ENCODE results near the gene HSPA6. TPM values are rescaled to one million over a fixed set of nuclear protein-coding genes. Genes with fewer than 3 reads are reported as not detected.
"Not testable (repeated sequence)": the region's sequence is repeated elsewhere in the genome, so short reads cannot be mapped to it uniquely, and the experiment has no call there.

Gene HSPA6
- total RNA-seq, 1 donor from 2014 or later: 0.98 TPM

DNA sequence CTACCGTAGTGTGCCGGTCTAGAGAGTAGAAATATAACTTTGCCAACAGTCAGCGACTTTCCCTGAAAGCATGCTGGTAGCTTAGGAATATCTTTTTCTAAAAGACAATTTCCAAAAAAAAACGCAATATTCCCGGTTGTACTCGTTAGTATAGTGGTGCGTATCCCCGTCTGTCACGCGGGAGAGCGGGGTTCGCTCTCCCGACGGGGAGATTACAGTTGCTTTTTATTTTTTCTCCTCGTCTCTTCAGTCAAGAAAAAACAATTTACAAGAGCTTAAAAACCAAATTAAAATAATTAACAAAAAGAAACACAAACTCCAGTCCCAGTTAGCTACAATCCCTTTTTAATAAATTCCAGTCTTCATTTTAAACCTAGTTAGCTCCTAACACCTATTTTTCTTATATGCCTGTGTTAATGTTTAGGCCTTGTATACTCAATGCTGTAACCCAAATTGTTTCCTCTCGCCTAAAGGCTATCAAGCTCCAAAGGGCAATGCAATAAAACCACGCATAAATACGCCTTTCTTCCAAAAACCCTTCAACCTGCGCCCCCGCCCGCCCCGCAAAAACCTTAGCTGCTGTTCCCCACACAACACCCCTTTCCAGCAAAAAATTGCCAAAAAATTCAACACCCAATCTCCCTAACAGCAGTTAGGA lies 7.8 kb downstream of the HSPA6 start:
- Histone ChIP-seq H3K27ac (peak overlapping the region; percentile 76), H3K4me3 (peak overlapping the region in 1 of 2 donors; percentile 20), H3K9me3 (no peaks in the 10 kb centered on the region), H3K4me1 (peaks cover 7% of the 10 kb centered on the region), H3K36me3 (no peaks in the 10 kb centered on the region), H3K27me3 (no peaks in the 10 kb centered on the region)
- DNase-seq (ENCODE audit: extremely low spot score in 2 of 2): no peak
- intact Hi-C loops (cut with DNase I): no loop called here
- TF ChIP-seq, protein P1, sequence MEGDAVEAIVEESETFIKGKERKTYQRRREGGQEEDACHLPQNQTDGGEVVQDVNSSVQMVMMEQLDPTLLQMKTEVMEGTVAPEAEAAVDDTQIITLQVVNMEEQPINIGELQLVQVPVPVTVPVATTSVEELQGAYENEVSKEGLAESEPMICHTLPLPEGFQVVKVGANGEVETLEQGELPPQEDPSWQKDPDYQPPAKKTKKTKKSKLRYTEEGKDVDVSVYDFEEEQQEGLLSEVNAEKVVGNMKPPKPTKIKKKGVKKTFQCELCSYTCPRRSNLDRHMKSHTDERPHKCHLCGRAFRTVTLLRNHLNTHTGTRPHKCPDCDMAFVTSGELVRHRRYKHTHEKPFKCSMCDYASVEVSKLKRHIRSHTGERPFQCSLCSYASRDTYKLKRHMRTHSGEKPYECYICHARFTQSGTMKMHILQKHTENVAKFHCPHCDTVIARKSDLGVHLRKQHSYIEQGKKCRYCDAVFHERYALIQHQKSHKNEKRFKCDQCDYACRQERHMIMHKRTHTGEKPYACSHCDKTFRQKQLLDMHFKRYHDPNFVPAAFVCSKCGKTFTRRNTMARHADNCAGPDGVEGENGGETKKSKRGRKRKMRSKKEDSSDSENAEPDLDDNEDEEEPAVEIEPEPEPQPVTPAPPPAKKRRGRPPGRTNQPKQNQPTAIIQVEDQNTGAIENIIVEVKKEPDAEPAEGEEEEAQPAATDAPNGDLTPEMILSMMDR (IDR thresholded peaks at IDR 0.05): no peak
- TF ChIP-seq POLR2AphosphoS5 (IDR thresholded peaks at IDR 0.05; ENCODE audit: insufficient read depth in 1 of 2, low read depth in 1 of 2): no peak
- TF ChIP-seq POLR2A (IDR thresholded peaks at IDR 0.05): no peak

DNA sequence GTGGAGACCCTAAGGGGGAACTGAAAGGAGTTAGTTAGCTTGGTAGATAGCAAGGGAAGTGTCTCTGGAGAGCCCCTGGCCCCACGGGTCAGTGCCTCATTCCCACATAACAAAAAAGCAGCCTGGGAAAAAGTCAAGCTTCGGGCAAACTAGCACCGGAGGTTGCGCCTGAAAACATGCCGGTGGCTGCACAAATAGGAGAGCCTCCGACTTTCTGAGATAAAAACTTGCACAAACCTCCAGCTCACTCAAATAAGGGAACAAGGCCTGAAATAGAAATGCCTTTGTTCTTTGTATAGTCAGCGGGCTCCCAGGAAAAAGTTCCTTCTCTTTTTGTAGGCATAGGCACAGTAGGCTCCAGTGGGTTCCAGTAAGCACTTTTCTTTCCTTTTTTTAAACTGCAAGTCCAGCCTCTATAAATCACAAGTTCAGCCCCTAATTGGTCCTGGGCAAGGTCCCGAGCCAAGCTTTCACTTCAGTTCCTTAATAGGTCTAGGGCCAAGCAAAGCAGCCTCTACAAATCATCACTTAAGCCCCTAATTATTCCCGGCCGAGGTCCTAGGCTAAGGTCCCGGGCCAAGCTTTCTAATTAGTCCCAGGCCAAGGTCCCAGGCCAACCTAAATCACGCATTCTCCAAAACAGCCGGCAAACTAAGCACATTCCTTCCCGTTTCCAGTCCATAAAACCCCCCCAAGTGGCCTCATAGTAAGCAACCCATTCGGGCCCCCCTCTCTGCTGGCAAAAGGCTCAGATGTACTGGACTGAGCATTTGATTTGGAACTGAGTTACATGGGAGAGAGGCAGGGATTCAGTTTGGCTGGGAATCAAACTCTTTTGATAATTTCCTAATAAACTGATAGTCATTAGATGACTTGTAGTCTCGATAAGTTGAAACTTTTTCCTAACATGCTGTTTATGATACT lies 8.6 kb downstream of the HSPA6 start:
- H3K9me3 ChIP-seq; H3K27me3 ChIP-seq; H3K4me1 ChIP-seq; H3K36me3 ChIP-seq; intact Hi-C loops (cut with DNase I); DNase-seq (ENCODE audit: extremely low spot score in 2 of 2): not testable (repeated sequence)
- Histone ChIP-seq H3K27ac (peak overlapping the region; percentile 76), H3K4me3 (peak overlapping the region in 1 of 2 donors; percentile 20)

DNA sequence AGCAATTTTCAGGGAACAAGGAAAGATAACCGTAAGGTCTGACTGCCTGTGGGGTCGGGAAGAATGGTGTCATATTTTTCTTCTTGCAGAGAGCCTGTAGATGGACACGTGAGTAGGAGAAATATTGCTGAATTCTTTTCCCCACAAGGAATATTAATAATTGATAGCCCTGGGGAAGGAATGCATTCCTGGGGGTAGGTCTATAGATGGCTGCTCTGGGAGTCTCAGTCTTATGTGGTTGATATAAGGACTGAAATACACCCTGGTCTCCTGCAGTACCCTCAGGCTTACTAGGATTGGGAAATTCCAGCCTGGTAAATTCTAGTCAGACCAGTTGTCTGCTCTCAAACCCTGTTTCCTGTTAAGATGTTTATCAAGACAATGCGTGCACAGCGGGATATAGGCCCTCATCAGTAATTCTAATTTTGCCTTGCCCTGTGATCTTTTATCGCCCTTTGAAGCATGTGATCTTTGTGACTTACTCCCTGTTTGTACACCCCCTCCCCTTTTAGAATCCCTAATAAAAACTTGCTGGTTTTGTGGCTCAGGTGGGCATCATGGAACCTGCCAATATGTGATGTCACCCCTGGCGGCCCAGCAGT lies 12.8 kb downstream of the HSPA6 start:
- H3K27me3 ChIP-seq; H3K27ac ChIP-seq; DNase-seq (ENCODE audit: extremely low spot score in 2 of 2); H3K4me3 ChIP-seq; H3K36me3 ChIP-seq; H3K4me1 ChIP-seq; H3K9me3 ChIP-seq; intact Hi-C loops (cut with DNase I): not testable (repeated sequence)

DNA sequence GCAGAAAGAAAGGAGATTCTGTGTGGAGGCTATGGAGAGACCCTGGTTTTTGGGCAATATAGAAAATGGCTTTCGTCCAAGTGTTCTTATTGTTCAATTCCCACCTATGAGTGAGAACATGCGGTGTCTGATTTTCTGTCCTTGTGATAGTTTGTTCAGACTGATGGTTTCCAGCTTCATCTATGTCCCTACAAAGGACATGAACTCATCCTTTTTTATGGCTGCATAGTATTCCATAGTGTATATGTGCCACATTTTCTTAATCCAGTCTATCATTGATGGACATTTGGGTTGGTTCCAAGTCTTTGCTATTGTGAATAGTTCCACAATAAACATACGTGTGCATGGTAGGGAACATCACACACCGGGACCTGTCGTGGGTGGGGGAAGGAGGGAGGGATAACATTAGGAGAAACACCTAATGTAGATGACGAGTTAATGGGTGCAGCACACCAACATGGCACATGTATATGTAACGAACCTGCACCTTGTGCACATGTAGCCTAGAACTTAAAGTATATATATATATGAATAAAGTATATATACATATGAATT lies 14.7 kb downstream of the HSPA6 start:
- H3K4me1 ChIP-seq; DNase-seq (ENCODE audit: extremely low spot score in 2 of 2); H3K9me3 ChIP-seq; H3K36me3 ChIP-seq; intact Hi-C loops (cut with DNase I); H3K27me3 ChIP-seq; H3K4me3 ChIP-seq: not testable (repeated sequence)
- H3K27ac ChIP-seq: peak overlapping the region; percentile 70

DNA sequence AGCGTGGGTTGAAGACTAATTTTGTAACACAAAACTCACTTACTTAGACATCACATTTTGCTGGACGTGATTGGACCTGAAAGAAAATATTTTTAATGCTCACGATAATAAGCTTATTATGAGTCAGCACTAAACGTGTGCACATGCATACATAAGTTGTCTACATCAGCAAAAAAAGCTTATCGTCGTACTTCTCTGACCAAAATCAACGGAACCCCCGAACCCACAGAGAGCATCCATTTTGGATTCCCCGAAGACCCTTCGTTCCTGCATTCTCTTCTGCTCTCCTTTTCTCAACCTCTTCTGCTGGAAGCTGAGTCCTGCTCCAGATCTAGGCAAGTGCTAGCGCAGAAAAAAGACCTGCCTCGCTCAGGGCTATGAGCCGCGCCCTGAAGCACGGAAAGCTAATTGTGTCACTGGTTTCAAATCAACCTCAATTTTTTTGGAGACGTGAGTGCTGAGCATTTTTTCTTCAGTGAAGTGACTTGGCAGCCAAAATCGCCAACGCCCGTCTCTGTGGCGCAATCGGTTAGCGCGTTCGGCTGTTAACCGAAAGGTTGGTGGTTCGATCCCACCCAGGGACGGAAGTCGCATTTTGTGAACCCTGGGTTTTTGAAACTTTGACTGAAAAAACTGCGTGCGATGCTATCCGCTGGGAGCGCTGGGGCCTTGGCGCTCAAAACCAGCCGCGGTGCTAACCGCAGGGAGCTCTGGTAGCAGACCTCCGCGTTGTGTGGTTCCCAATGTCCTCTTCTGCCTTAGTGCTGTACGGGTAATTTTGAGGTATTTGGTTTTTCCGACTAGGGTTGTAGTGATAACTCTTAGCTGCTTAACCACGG lies 15.6 kb downstream of the HSPA6 start:
- peak; percentile 61 to 66 for TF ChIP-seq POLR2AphosphoS5 (IDR thresholded peaks at IDR 0.05; ENCODE audit: insufficient read depth in 1 of 2, low read depth in 1 of 2)
- not testable (repeated sequence) for DNase-seq (ENCODE audit: extremely low spot score in 2 of 2)
- peak overlapping the region; percentile 44 to 71 for H3K4me3 ChIP-seq

DNA sequence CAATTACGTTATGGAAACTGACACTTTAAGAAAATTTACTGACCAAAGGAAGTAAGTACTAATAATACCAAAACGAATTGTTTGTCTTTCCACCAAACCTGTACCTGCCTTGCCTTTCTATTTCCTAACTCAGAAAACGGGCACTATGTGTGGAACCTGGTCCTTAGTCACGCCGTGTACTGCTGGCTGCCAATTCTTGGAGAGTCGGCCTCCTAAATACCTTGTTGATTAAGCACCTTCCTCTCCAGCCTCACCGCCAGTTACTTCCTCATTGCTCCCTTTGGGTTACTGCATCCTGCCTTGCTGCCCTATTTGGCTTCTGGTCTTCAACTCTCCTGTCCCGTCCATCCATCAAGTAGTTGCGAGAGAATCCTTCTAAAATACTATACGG lies 16.2 kb downstream of the HSPA6 start:
- H3K27me3 ChIP-seq; H3K9me3 ChIP-seq; H3K36me3 ChIP-seq; H3K4me1 ChIP-seq; DNase-seq (ENCODE audit: extremely low spot score in 2 of 2); intact Hi-C loops (cut with DNase I): not testable (repeated sequence)
- Histone ChIP-seq H3K4me3 (peak overlapping the region; percentile 44 to 71), H3K27ac (peak overlapping the region; percentile 70)

More for the DNA sequence above, 15.6 kb downstream of the HSPA6 start:
- peak overlapping the region; percentile 70 for H3K27ac ChIP-seq
- intact Hi-C loops (cut with DNase I); H3K4me1 ChIP-seq; H3K27me3 ChIP-seq; H3K9me3 ChIP-seq; H3K36me3 ChIP-seq: not testable (repeated sequence)

DNA sequence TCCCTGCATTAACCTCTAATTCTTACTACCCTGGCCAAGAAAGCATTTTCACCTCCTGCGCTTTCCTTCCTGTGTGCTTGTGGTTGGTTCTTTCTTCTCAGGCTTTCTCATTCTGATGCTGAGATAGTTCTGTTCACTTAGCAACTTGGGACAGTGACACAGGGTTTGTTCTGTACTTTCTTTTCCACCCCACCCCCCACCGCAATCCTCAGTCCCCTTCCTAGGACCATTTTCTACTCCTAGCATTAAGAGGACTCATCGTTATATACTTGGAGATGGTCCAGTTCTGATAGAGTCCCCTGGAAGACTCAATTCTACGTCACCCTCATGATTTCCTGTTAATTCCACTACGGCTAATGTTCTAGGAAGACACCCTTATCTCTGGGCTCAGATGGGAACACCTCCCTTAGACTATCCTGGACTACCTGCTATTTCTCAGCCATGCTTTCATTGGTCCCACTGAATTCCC lies 17.8 kb downstream of the HSPA6 start:
- H3K4me3 ChIP-seq; H3K4me1 ChIP-seq; H3K36me3 ChIP-seq; intact Hi-C loops (cut with DNase I); H3K27me3 ChIP-seq; DNase-seq (ENCODE audit: extremely low spot score in 2 of 2); H3K9me3 ChIP-seq; H3K27ac ChIP-seq: not testable (repeated sequence)

DNA sequence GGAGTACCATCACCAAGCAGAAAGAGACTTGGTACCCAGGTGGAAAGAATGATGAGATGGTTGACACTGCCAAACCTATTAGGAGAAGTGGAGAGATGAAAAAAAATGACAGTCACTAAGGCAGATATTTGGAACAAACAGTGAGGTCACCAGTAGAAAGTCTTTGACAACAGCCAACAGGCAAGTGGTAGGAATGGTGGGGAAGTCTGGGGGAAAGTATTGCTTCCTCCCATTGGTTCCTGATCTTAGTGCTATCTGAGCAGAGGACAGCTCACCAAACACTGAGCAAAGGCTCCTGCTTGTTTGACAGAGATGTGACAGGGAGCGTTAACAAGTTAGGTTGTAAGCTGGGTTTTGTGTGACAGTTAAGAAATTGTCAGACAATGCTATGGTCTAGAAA lies 18.8 kb downstream of the HSPA6 start:
- H3K27me3 ChIP-seq; DNase-seq (ENCODE audit: extremely low spot score in 2 of 2); H3K36me3 ChIP-seq; H3K4me1 ChIP-seq; H3K27ac ChIP-seq; H3K9me3 ChIP-seq; intact Hi-C loops (cut with DNase I); H3K4me3 ChIP-seq: not testable (repeated sequence)

DNA sequence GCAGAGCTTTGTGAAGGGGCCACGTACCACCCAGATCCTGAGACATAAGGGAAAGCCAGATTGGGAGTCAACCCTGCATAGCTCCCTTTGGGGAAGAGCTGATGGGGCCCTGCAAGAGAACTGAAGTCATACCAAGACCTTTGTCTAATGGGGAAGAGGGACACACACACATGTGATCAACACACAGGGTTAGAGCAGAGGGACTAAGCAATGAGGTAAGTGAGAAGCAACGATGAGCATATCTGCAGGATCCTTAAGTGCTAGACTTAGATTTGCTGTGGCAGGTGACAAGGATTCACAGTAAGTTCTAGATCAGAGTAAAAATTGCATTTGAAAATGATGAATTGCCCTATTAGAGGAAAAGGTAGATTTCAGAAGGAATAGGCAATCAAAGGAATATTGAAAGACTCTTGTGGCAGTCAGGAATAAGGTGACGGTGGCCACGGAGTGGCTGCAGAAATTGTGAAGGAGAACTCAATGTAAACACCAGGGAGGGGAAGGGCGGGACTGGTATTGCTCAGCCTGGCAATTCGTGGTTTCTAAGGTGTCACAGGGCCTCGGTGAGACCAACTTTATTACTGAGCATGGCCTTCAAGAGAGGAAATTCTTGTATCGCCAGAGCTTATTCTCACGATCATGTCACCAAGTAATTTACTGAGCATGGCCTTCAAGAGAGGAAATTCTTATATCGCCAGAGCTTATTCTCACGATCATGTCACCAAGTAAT lies 20.8 kb downstream of the HSPA6 start:
- H3K27me3 ChIP-seq; DNase-seq (ENCODE audit: extremely low spot score in 2 of 2); intact Hi-C loops (cut with DNase I); H3K27ac ChIP-seq; H3K9me3 ChIP-seq; H3K36me3 ChIP-seq; H3K4me1 ChIP-seq; H3K4me3 ChIP-seq: not testable (repeated sequence)

DNA sequence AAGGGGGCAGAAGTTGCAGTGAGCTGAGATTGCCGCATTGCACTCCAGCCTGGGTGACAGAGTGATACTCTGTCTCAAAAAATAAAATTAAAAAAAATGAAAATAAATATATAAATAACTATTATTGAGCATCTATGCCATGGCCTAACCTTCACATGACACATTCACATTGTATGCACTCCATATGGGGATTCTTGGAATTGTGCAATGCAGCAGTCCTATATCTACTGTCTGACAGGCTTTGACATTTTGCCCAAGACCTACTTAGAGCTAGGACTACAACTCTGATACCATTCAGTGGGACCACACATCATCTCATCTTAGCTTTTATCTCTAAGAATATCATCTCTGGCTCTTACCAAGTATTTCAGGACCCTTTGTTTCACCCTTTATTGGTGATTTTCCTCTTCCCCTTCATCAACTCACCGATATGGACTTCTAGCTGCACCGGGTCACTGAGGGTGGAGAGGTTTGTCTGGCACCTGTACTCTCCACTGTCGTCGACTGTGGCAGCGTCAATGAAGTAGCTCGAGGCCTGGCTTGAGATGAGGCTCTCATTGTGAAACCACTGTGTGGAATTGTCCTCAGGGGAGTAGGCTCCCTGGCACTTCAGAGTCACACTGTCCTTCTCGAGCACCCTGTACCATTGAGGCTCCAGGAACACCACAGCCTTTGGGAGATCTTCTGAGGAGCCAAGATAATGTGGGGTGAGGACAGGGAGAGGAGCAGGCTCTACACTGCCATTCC lies 23.8 kb downstream of the HSPA6 start:
- intact Hi-C loops (cut with DNase I); H3K27ac ChIP-seq; H3K27me3 ChIP-seq; H3K9me3 ChIP-seq; H3K36me3 ChIP-seq; H3K4me1 ChIP-seq; DNase-seq (ENCODE audit: extremely low spot score in 2 of 2); H3K4me3 ChIP-seq: not testable (repeated sequence)
